ENCODE data around the gene EID1.

DNA sequence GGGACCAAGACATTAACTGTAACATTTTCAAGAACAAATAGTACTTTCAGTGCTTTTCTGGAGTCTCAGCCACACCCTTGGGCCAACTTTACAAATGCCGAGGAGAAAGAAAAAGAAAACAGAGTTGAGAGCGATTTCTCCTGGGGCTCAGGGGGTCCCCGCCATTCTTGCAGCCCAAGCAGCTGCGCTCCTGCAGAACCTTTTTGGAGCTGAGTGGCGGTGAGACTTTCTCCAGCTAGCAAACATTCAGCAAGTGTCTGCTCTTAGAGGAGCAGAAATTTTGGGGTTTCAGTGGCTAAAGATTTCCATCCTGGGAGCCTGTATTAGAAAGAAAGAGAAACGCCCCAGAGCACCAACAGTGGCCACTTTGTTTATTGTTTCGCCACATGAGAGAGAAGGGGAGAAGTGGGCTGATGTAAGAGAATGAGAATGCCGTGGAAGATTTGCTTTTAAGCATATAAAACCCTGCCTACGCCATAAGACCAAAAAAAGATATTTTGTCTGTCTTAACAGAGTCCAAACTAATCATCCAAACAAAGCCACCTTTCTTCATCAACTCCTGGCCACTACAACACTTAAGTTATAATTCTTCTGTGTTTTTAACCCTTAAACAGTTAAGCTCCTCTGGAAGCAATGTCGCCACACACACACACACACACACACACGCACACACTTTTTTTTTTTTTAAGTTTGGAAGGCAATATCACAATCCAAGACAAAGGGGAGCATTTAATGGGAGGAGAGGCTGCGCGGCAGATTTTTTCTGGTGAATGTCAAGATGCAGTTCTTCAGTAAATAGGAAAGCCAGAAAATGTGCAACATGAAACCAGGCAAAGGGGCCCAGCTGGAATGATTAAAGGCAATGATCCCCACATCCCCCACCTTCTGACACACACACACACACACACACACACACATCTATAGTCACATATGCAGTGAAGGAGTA, 19.2 kb downstream of the EID1 start:
- TF ChIP-seq, protein P1, sequence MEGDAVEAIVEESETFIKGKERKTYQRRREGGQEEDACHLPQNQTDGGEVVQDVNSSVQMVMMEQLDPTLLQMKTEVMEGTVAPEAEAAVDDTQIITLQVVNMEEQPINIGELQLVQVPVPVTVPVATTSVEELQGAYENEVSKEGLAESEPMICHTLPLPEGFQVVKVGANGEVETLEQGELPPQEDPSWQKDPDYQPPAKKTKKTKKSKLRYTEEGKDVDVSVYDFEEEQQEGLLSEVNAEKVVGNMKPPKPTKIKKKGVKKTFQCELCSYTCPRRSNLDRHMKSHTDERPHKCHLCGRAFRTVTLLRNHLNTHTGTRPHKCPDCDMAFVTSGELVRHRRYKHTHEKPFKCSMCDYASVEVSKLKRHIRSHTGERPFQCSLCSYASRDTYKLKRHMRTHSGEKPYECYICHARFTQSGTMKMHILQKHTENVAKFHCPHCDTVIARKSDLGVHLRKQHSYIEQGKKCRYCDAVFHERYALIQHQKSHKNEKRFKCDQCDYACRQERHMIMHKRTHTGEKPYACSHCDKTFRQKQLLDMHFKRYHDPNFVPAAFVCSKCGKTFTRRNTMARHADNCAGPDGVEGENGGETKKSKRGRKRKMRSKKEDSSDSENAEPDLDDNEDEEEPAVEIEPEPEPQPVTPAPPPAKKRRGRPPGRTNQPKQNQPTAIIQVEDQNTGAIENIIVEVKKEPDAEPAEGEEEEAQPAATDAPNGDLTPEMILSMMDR (IDR thresholded peaks at IDR 0.05; ENCODE audit: insufficient read depth, low read depth, low read length) = no peak
- TF ChIP-seq EZH2 (IDR thresholded peaks at IDR 0.05; ENCODE audit: insufficient read depth, low read length) = no peak
